Naive thymus-derived CD8-positive, alpha-beta T cell (primary cell): Measurements from ENCODE around the gene TOR1A. TPM values are rescaled to one million over a fixed set of nuclear protein-coding genes. Genes with fewer than 3 reads are reported as not detected.

Source experiments
- microRNA-seq: library from miRNA; unstranded; fragments of <30 nt; microRNA quantifications from one replicate; pipeline ENCODE4 v1.2.0, GENCODE V29; 2022; ENCODE audit warnings: borderline microRNAs expressed
- polyA plus RNA-seq, 3 donors: library from polyadenylated mRNA; unstranded; fragments of 300-500 nt; fragmentation: Illumina TruSeq; gene quantifications; one replicate each; pipeline ENCODE4 v1.2.3, GENCODE V29; 2021
- total RNA-seq, 8 experiments: library from RNA in 2 of 8; stranded (reverse) in 2 of 8; gene quantifications; one replicate each; pipeline ENCODE4 v1.2.3 and lab custom pipeline; 2021 to 2026

TOR1A gene
- total and polyA plus RNA-seq, 5 experiments from 2014 or later: 33.4 to 55.0 (median 42.6) TPM

Small RNA genes within 50 kb of the gene (microRNA-seq; reads per million reads assigned to microRNA genes)
- gene MIR6855: not detected

Other genes starting within 250 kb of the TOR1A start
- not detected for gene C9orf50, start 203.0 kb downstream of the TOR1A start, total RNA-seq
- not detected for gene C9orf50, start 203.0 kb downstream of the TOR1A start, polyA plus RNA-seq
- gene NTMT1, start 198.0 kb downstream of the TOR1A start, total RNA-seq: 10 to 100 TPM; 34.5 to 35.1 TPM
- 10 to 100 TPM; 40.8 to 57.8 (median 45.2) TPM for gene NTMT1, start 198.0 kb downstream of the TOR1A start, polyA plus RNA-seq
- gene ASB6, start 182.0 kb downstream of the TOR1A start, total RNA-seq: 10 to 100 TPM; 33.7 to 35.7 TPM
- 10 to 100 TPM; 14.8 to 29.1 (median 19.8) TPM for gene ASB6, start 182.0 kb downstream of the TOR1A start, polyA plus RNA-seq
- not detected for gene PRRX2, start 158.5 kb downstream of the TOR1A start, total RNA-seq
- not detected for gene PRRX2, start 158.5 kb downstream of the TOR1A start, polyA plus RNA-seq
- not detected for gene PTGES, start 71.1 kb downstream of the TOR1A start, total RNA-seq
- under 1 TPM in 1 of 3 donors, not detected in 2; 0.16 TPM for gene PTGES, start 71.1 kb downstream of the TOR1A start, polyA plus RNA-seq
- gene TOR1B, start 21.0 kb downstream of the TOR1A start, total RNA-seq: 10 to 100 TPM; 27.1 to 27.8 TPM
- 10 to 100 TPM; 12.3 to 20.2 (median 13.3) TPM for gene TOR1B, start 21.0 kb downstream of the TOR1A start, polyA plus RNA-seq
- 100 to 1,000 TPM in 1 of 2 experiments, 10 to 100 TPM in 1; 98.7 to 104 TPM for gene C9orf78, start 11.1 kb upstream of the TOR1A start, total RNA-seq
- gene C9orf78, start 11.1 kb upstream of the TOR1A start, polyA plus RNA-seq: 100 to 1,000 TPM; 191 to 242 (median 222) TPM
- gene USP20, start 11.3 kb upstream of the TOR1A start, total RNA-seq: 100 to 1,000 TPM; 117 to 124 TPM
- 10 to 100 TPM; 37.1 to 76.4 (median 49.4) TPM for gene USP20, start 11.3 kb upstream of the TOR1A start, polyA plus RNA-seq
- gene FNBP1, start 219.1 kb upstream of the TOR1A start, total RNA-seq: 100 to 1,000 TPM; 156 to 164 TPM
- gene FNBP1, start 219.1 kb upstream of the TOR1A start, polyA plus RNA-seq: 100 to 1,000 TPM; 130 to 143 (median 136) TPM
- 10 to 100 TPM; 21.9 to 25.3 TPM for gene GPR107, start 229.8 kb upstream of the TOR1A start, total RNA-seq
- 1 to 10 TPM; 1.4 to 3.2 (median 2.2) TPM for gene GPR107, start 229.8 kb upstream of the TOR1A start, polyA plus RNA-seq